RWPE1 (cell line): ENCODE results near the gene COL25A1.

Experiments
- CTCF ChIA-PET: fragments of 350-600 bp; sonication (Branson Sonifier 250); formaldehyde crosslinking; extraction: SDS; loops from one replicate; lab custom pipeline; 2021; lab: Yijun Ruan, JAX
- POLR2A ChIA-PET: fragments of 400-600 bp; formaldehyde crosslinking; extraction: SDS; loops from one replicate; lab custom pipeline; 2020; ENCODE audit warnings: antibody characterized with exemption; ENCODE audit not compliant: low non-redundant PET; lab: Yijun Ruan, JAX
- DNase-seq: peaks from one replicate; pipeline ENCODE4 v3.0.0; 2012; ENCODE audit warnings: low spot score
- H3K27ac ChIP-seq: fragments of 450-650 bp; 2 replicates; pipeline ENCODE4 v1.5.1; 2017
- TF ChIP-seq, protein P1 (sequence below): fragments of 450-650 bp; conservative IDR thresholded peaks from 2 replicates; pipeline ENCODE4 v1.5.1; 2017; ENCODE audit warnings: low read depth, mild to moderate bottlenecking

The COL25A1 gene

DNA sequence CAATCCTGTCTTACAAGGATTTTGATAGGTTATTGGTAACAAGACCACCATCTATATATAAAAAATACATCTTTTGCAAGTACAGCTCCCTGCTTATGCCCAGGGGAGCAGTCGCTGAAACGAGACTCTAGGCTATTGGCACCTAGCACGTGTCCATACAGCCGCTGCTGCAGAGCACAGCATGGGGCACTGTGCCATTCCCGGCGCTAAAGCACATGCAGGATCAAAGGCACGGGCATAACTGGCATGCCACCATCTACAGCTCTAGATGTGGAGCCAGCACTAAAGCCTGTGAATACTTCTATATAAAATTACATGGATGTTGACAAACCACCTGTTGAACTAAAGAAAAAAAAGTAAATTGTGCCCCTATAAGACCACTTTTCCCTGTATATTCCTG lies 144.8 kb downstream of the COL25A1 start:
- TF ChIP-seq, protein P1, sequence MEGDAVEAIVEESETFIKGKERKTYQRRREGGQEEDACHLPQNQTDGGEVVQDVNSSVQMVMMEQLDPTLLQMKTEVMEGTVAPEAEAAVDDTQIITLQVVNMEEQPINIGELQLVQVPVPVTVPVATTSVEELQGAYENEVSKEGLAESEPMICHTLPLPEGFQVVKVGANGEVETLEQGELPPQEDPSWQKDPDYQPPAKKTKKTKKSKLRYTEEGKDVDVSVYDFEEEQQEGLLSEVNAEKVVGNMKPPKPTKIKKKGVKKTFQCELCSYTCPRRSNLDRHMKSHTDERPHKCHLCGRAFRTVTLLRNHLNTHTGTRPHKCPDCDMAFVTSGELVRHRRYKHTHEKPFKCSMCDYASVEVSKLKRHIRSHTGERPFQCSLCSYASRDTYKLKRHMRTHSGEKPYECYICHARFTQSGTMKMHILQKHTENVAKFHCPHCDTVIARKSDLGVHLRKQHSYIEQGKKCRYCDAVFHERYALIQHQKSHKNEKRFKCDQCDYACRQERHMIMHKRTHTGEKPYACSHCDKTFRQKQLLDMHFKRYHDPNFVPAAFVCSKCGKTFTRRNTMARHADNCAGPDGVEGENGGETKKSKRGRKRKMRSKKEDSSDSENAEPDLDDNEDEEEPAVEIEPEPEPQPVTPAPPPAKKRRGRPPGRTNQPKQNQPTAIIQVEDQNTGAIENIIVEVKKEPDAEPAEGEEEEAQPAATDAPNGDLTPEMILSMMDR: no peak
- no peak for DNase-seq
- no peak overlapping the region for H3K27ac ChIP-seq
- POLR2A ChIA-PET: no interaction called here
- CTCF ChIA-PET: no interaction called here

DNA sequence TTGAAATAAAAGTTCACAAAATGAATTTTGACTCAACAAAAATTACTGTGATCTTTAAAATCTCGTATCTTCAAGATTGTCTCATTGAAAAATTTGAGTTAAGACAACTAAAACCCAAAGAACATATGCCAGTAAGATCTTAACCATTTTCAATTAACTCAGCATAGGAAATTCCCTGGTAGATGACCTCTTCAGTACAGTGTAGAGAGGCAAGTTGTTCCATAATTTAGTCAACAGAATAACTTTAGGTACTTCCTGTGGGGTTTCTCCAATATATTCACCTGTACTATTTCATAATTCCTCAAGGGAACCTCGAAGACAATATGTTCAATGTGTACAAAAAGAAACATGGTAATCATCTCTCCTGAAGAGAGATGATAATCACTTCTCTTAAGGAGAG lies 145.3 kb downstream of the COL25A1 start:
- ChIA-PET CTCF (no interaction called here), POLR2A (no interaction called here)
- DNase-seq: no peak
- no peak overlapping the region for H3K27ac ChIP-seq
- TF ChIP-seq, protein P1: no peak

GRCh38 chr4:109156356-109156755 lies 146.1 kb downstream of the COL25A1 start:
- ChIA-PET POLR2A (no interaction called here), CTCF (no interaction called here)
- TF ChIP-seq, protein P1: no peak
- H3K27ac ChIP-seq: no peak overlapping the region
- no peak for DNase-seq

DNA sequence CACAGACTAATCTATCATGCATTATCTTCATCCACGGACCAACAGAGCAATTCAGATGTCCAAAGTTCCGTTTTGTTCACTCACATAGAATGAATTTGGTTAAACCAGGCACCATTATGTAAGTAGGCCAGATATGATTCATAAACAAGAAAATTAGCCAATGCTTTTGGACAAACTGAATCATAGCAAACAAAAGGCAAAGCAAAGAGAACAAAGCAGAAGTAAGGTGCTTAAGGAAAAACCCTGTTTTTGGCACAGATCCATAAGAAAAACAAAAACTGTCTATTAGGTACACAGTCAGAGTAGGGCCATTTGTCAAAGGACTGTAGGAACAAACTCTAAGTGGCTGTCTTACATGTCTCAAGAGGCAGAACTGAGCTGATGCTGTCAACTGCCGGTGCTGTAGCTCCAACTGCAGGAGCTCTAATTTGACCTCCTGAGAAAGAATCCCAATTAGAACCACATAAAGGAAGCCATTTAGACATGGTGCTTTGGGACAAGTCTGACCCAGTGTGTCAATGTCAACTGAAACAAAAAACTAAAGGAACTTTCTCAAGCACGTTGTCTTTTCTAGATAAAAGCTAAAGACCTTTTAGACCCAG lies 146.7 kb downstream of the COL25A1 start:
- TF ChIP-seq, protein P1: no peak
- POLR2A ChIA-PET: no interaction called here
- CTCF ChIA-PET: no interaction called here
- DNase-seq: no peak
- no peak overlapping the region for H3K27ac ChIP-seq

DNA sequence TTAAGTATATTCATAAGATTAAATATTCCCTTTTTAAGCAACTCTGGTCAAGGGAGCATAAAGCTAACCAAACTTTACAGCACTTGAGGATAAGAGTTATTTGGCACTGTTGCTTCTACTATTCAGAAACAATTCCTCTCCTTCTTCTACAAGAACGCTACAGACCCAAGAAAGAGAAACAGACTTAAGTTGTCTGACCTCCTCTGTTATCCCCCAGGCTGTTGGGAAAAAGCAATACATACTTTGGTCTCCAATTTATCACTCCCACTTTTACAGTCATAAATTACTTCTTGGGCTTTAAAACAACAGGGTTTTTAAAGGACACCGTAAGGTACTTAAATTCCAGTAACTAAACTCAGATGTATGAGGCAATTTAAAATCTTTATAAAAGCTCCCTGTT lies 147.4 kb downstream of the COL25A1 start:
- no peak overlapping the region for H3K27ac ChIP-seq
- CTCF ChIA-PET: no interaction called here
- no peak for DNase-seq
- TF ChIP-seq, protein P1: no peak
- POLR2A ChIA-PET: no interaction called here

DNA sequence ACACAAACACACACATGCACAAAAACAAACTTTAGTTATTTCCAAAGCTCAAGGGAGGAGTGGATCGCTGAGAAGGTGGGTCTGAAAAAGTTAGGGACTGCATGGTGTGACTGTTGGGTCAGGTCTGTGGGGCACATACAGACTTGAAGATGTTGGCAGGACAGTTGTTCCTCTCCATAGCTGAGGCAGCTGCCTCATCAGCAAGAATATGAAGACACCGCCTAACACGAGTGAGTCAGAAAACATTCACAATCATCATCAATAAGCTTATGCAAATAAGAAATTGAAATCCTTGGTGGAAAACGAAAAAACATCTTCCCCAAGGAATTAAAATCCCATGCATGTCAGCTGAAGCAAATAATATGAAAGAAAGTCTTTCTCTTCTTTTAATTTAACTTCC lies 148.0 kb downstream of the COL25A1 start:
- POLR2A ChIA-PET: no interaction called here
- no peak for DNase-seq
- CTCF ChIA-PET: no interaction called here
- TF ChIP-seq, protein P1: no peak
- H3K27ac ChIP-seq: no peak overlapping the region
